GM21529 (cell line): ENCODE data around the gene CELF6.
A peak's percentile ranks its signal among the peaks of the same experiment; 100 is the strongest.

Source experiments
- ATAC-seq: cut with Tn5 transposase; IDR thresholded peaks from one replicate; pipeline ENCODE4 v1.9.1; 2021; ENCODE audit not compliant: unreplicated experiment

Gene CELF6

GRCh38 chr15:72272997-72273352, 47.0 kb downstream of the CELF6 start:
- no peak for ATAC-seq

GRCh38 chr15:72272213-72272996, 47.6 kb downstream of the CELF6 start, which contains the start of gene PARP6:
TSS of gene PARP6 (minus strand) at chr15:72272554. CDS start at chr15:72267477, 5,077 bp downstream.
- peak; percentile 95 for ATAC-seq

GRCh38 chr15:72271895-72272212, 48.1 kb downstream of the CELF6 start:
- no peak for ATAC-seq

- no peak for ATAC-seq
Measured at GRCh38 chr15:72271221-72271620, 48.7 kb downstream of the CELF6 start.

GRCh38 chr15:72269739-72270138, 50.2 kb downstream of the CELF6 start:
- no peak for ATAC-seq

- no peak for ATAC-seq
Measured at GRCh38 chr15:72265031-72265430, 54.9 kb downstream of the CELF6 start.

GRCh38 chr15:72252663-72253299, 67.2 kb downstream of the CELF6 start:
- no peak for ATAC-seq

GRCh38 chr15:72249142-72249810, 70.7 kb downstream of the CELF6 start:
- no peak for ATAC-seq

GRCh38 chr15:72248514-72248913, 71.4 kb downstream of the CELF6 start:
- no peak for ATAC-seq

- no peak for ATAC-seq
Measured at GRCh38 chr15:72242775-72243370, 77.1 kb downstream of the CELF6 start.

GRCh38 chr15:72239652-72240051, 80.3 kb downstream of the CELF6 start:
- ATAC-seq = no peak

- no peak for ATAC-seq
Measured at GRCh38 chr15:72238586-72238985, 81.4 kb downstream of the CELF6 start.

- ATAC-seq = no peak
Measured at GRCh38 chr15:72237853-72238224, 82.1 kb downstream of the CELF6 start.

- peak; percentile 79 for ATAC-seq
Measured at GRCh38 chr15:72237029-72237852, 82.7 kb downstream of the CELF6 start.

GRCh38 chr15:72236381-72237003, 83.5 kb downstream of the CELF6 start:
- no peak for ATAC-seq

GRCh38 chr15:72235298-72235697, 84.7 kb downstream of the CELF6 start:
- no peak for ATAC-seq
